Stomach (tissue), 4 donors: ENCODE data around the gene BIRC6.

Experiments used
- EP300 ChIP-seq: sonication (generic); formaldehyde crosslinking; IDR thresholded peaks from one replicate; pipeline ENCODE4 v1.6.1; 2017; ENCODE audit warnings: antibody characterized with exemption
- POLR2A ChIP-seq, 4 donors: fragments of 450-650 bp; IDR thresholded peaks; one replicate each; pipeline ENCODE4 v1.6.1; 2016; ENCODE audit warnings: antibody characterized with exemption in 4 of 4, control low read depth in 2 of 4, mild to moderate bottlenecking in 1 of 4, moderate library complexity in 1 of 4
- POLR2AphosphoS5 ChIP-seq, 3 donors: sonication (generic); formaldehyde crosslinking; IDR thresholded peaks; one replicate each; pipeline ENCODE4 v1.6.1; 2016; ENCODE audit warnings: antibody characterized with exemption in 3 of 3
- TF ChIP-seq, protein P1 (sequence below), 7 experiments: fragments of 450-650 bp in 4 of 7; fragments of 200-600 bp in 3 of 7; sonication (generic) in 3 of 7; IDR thresholded peaks; one replicate each; pipeline ENCODE4 v1.5.1; 2016 to 2019; ENCODE audit warnings: antibody characterized with exemption in 7 of 7, control low read depth in 2 of 7, mild to moderate bottlenecking in 1 of 7

DNA sequence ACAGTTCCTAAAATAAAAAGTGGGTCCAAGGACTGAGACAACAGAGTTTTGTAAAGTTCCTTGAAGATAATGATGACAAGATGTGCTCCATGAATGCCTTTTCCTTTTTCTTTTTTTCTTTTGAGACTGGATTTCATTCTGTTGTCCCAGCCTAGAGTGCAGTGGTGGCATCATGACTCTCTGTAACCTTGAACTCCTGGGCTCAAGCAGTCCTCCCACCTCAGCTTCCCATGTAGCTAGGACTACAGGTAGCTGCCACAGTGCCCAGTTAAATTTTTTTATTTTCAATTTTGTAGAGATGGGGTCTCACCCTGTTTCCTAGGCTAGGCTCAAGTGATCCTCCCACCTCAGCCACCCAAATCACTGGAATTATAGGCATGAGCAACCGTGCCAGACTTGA lies 254.9 kb downstream of the BIRC6 start:
- TF ChIP-seq, protein P1, sequence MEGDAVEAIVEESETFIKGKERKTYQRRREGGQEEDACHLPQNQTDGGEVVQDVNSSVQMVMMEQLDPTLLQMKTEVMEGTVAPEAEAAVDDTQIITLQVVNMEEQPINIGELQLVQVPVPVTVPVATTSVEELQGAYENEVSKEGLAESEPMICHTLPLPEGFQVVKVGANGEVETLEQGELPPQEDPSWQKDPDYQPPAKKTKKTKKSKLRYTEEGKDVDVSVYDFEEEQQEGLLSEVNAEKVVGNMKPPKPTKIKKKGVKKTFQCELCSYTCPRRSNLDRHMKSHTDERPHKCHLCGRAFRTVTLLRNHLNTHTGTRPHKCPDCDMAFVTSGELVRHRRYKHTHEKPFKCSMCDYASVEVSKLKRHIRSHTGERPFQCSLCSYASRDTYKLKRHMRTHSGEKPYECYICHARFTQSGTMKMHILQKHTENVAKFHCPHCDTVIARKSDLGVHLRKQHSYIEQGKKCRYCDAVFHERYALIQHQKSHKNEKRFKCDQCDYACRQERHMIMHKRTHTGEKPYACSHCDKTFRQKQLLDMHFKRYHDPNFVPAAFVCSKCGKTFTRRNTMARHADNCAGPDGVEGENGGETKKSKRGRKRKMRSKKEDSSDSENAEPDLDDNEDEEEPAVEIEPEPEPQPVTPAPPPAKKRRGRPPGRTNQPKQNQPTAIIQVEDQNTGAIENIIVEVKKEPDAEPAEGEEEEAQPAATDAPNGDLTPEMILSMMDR (IDR thresholded peaks at IDR 0.05) = no peak
- TF ChIP-seq POLR2AphosphoS5 (IDR thresholded peaks at IDR 0.05) (no peak), POLR2A (IDR thresholded peaks at IDR 0.05) (no peak), EP300 (no peak)
